OCI-LY7 (cell line): ENCODE data around the gene WIPF2. TPM values are rescaled to one million over a fixed set of nuclear protein-coding genes. Genes with fewer than 3 reads are reported as not detected.

Source experiments
- BruUV-seq: library from RNA; stranded (reverse); fragments of 400-500 nt; replicated peaks from 2 replicates; lab custom pipeline; 2021; lab: Mats Ljungman, UMichigan
- CTCF ChIA-PET: fragments of 300-600 bp; sonication (Branson Sonifier 250); formaldehyde crosslinking; loops from one replicate; lab custom pipeline; 2022; ENCODE audit warnings: antibody characterized with exemption; ENCODE audit not compliant: unreplicated experiment; lab: Charles Lee
- POLR2A ChIA-PET: fragments of 300-600 bp; sonication (Branson Sonifier 250); formaldehyde crosslinking; loops from one replicate; lab custom pipeline; 2022; ENCODE audit warnings: antibody characterized with exemption; lab: Charles Lee
- DNase-seq: peaks from one replicate; pipeline ENCODE4 v3.0.0-alpha.2; 2015; ENCODE audit warnings: low spot score
- H2AFZ ChIP-seq: fragments of 200-600 bp; sonication (generic), shearing (Covaris generic); 2 replicates; pipeline ENCODE4 v1.6.1; 2014; ENCODE audit warnings: mild to moderate bottlenecking, antibody characterized with exemption, low read length, moderate library complexity
- H3K27ac ChIP-seq: fragments of 200-600 bp; sonication (generic); 2 replicates; pipeline ENCODE4 v1.5.1; 2014; ENCODE audit warnings: mixed run types, low read depth, mild to moderate bottlenecking, moderate library complexity, low read length, inconsistent platforms; ENCODE audit not compliant: poor library complexity, severe bottlenecking
- H3K36me3 ChIP-seq: fragments of 200-600 bp; sonication (generic); 2 replicates; pipeline ENCODE4 v1.6.1; 2014; ENCODE audit warnings: mild to moderate bottlenecking, antibody characterized with exemption, low read length, moderate library complexity, mixed read lengths; ENCODE audit not compliant: insufficient read depth
- H3K4me1 ChIP-seq: fragments of 200-600 bp; sonication (generic); 2 replicates; pipeline ENCODE4 v1.5.1; 2014; ENCODE audit warnings: mild to moderate bottlenecking, low read length; ENCODE audit not compliant: insufficient read depth, poor library complexity, severe bottlenecking
- H3K4me2 ChIP-seq: fragments of 200-600 bp; sonication (generic); 2 replicates; pipeline ENCODE4 v1.6.1; 2014; ENCODE audit warnings: mild to moderate bottlenecking, low read length
- H3K4me3 ChIP-seq: fragments of 200-600 bp; sonication (generic); 2 replicates; pipeline ENCODE4 v1.5.1; 2014; ENCODE audit warnings: mild to moderate bottlenecking, low read depth, low read length; ENCODE audit not compliant: poor library complexity, severe bottlenecking
- H3K79me2 ChIP-seq: fragments of 200-600 bp; sonication (generic); 2 replicates; pipeline ENCODE4 v1.6.1; 2016; ENCODE audit warnings: low read depth, mild to moderate bottlenecking, low read length, moderate library complexity, mixed read lengths; ENCODE audit not compliant: insufficient read depth
- H3K9me2 ChIP-seq: fragments of 200-600 bp; sonication (generic); 2 replicates; pipeline ENCODE4 v1.6.1; 2016; ENCODE audit warnings: mild to moderate bottlenecking, low read length, mixed read lengths; ENCODE audit not compliant: insufficient read depth
- H3K9me3 ChIP-seq: fragments of 200-600 bp; sonication (generic); 2 replicates; pipeline ENCODE4 v1.6.1; 2014; ENCODE audit warnings: mild to moderate bottlenecking, mixed run types, low read length, mixed read lengths
- H4K20me1 ChIP-seq: fragments of 200-600 bp; sonication (generic); 2 replicates; pipeline ENCODE4 v1.6.1; 2014; ENCODE audit warnings: mild to moderate bottlenecking, antibody characterized with exemption, low read length, moderate library complexity, mixed read lengths; ENCODE audit not compliant: insufficient read depth
- EZH2phosphoT487 ChIP-seq: fragments of 200-600 bp; sonication (generic); IDR thresholded peaks from 2 replicates; pipeline ENCODE4 v1.6.1; 2018; ENCODE audit warnings: low read depth, borderline replicate concordance, mild to moderate bottlenecking, mixed run types, antibody characterized with exemption, low read length, moderate library complexity, mixed read lengths
- intact Hi-C: fragments of 100-400 bp; cut with micrococcal nuclease; formaldehyde crosslinking; loops from one replicate; pipeline ENCODE4 v1.10.0; 2022; ENCODE audit not compliant: unreplicated experiment
- total RNA-seq, 2 experiments: library from RNA; depleted of rRNA in 1 of 2; stranded (reverse); fragments of >200 nt in 1 of 2; shearing (Covaris generic) in 1 of 2; gene quantifications; 2 replicates each; pipeline ENCODE4 v1.2.3, GENCODE V29; 2014 to 2022
- TF ChIP-seq, protein P1 (sequence below): fragments of 200-600 bp; sonication (generic); conservative IDR thresholded peaks from 2 replicates; pipeline ENCODE4 v1.5.1; 2014; ENCODE audit warnings: mild to moderate bottlenecking, antibody characterized with exemption, low read length, moderate library complexity, mixed read lengths

The WIPF2 gene
- total RNA-seq, 2 experiments from 2014 or later: 4.7 to 20.3 TPM

DNA sequence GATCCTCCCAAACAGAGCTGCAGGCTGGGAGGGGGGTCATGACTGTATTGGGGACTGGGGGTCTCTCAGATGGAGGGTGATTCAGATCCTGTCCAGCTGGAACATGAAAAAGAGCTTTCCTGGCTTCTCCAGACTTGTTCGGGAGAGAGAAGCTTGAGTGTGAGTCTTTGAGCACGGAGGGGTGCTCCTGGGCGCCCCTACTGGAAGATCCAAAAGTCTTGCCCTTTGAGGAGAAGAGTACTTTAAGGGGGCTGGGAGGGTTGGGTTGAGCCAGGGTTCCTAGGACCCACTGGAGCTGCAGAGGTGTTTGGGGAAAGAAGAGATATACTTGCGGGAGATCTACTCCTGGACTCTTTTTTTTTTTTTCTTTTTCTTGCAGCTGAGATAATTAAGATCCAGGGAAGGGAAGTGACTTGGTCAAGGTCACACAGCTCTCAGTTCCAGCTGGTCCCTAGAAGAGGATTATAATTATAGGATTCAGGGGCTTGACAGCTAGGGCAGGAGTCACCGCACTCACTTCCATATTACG, 98.3 kb downstream of the WIPF2 start:
- H4K20me1 ChIP-seq: peaks cover 9% of the 10 kb centered on the region; the same call in 1 of the 2 replicates
- H3K4me2 ChIP-seq: peak overlapping the region; percentile 93
- H3K9me3 ChIP-seq: no peaks in the 10 kb centered on the region
- no peaks in the 10 kb centered on the region for H3K9me2 ChIP-seq
- no peaks in the 10 kb centered on the region for H3K36me3 ChIP-seq
- intact Hi-C loops: no loop called here
- CTCF ChIA-PET: interaction anchor here (0.6 to 1.6 kb wide), 4 partner anchors 10 to 127 kb away, joined by 3 to 9 read pairs (median 4); no protein-coding TSS in a partner anchor
- peaks cover 49% of the 10 kb centered on the region for H3K4me1 ChIP-seq
- H2AFZ ChIP-seq: peak overlapping the region; percentile 66; the same call in 1 of the 2 replicates
- TF ChIP-seq EZH2phosphoT487: no peak
- TF ChIP-seq, protein P1, sequence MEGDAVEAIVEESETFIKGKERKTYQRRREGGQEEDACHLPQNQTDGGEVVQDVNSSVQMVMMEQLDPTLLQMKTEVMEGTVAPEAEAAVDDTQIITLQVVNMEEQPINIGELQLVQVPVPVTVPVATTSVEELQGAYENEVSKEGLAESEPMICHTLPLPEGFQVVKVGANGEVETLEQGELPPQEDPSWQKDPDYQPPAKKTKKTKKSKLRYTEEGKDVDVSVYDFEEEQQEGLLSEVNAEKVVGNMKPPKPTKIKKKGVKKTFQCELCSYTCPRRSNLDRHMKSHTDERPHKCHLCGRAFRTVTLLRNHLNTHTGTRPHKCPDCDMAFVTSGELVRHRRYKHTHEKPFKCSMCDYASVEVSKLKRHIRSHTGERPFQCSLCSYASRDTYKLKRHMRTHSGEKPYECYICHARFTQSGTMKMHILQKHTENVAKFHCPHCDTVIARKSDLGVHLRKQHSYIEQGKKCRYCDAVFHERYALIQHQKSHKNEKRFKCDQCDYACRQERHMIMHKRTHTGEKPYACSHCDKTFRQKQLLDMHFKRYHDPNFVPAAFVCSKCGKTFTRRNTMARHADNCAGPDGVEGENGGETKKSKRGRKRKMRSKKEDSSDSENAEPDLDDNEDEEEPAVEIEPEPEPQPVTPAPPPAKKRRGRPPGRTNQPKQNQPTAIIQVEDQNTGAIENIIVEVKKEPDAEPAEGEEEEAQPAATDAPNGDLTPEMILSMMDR: peak; percentile 84
- H3K27ac ChIP-seq: no peak overlapping the region
- H3K4me3 ChIP-seq: peak overlapping the region; percentile 77
- BruUV-seq: no TSS peak
- POLR2A ChIA-PET: interaction anchor here (0.6 to 1.2 kb wide), 3 partner anchors 8 to 125 kb away, joined by 3 to 4 read pairs (median 3); partner anchors contain the start of gene RARA
- H3K79me2 ChIP-seq: no peaks in the 10 kb centered on the region
- DNase-seq: peak; percentile 70

- no peaks in the 10 kb centered on the region for H3K79me2 ChIP-seq
- H3K36me3 ChIP-seq: no peaks in the 10 kb centered on the region
- intact Hi-C loops: no loop called here
- TSS peak; percentile 63 for BruUV-seq
- peak; percentile 94 for DNase-seq
- no peak overlapping the region for H3K27ac ChIP-seq
- H4K20me1 ChIP-seq: peaks cover 9% of the 10 kb centered on the region; the same call in 1 of the 2 replicates
- POLR2A ChIA-PET: interaction anchor here (0.7 to 1.2 kb wide), 2 partner anchors 9 to 10 kb away, joined by 3 to 4 read pairs; partner anchors contain the start of gene RARA
- CTCF ChIA-PET: interaction anchor here (0.7 to 1.6 kb wide), 2 partner anchors 21 to 128 kb away, joined by 3 to 4 read pairs; no protein-coding TSS in a partner anchor
- no peaks in the 10 kb centered on the region for H3K9me2 ChIP-seq
- peak overlapping the region; percentile 66; the same call in 1 of the 2 replicates for H2AFZ ChIP-seq
- no peak for TF ChIP-seq EZH2phosphoT487
- TF ChIP-seq, protein P1: no peak; the same call in 1 of the 2 replicates
- H3K4me2 ChIP-seq: peak overlapping the region; percentile 93
- H3K4me3 ChIP-seq: peak overlapping the region; percentile 77
- H3K9me3 ChIP-seq: no peaks in the 10 kb centered on the region
- H3K4me1 ChIP-seq: peaks cover 51% of the 10 kb centered on the region
These were observed 99.1 kb downstream of the WIPF2 start for GRCh38 chr17:40317880-40318829.
